BLaER1 treated with 17β-estradiol and CSF1 and Interleukin-3, amounts not matched to agents 10 nM and 100 nM (cell line): ENCODE measurements around the gene CAPZA1.

Experiments
- H3K27ac ChIP-seq, 11 experiments: shearing (Covaris generic); formaldehyde crosslinking; 2 replicates each; pipeline ENCODE4 v1.8.1; 2022
- H3K27me3 ChIP-seq, 11 experiments: shearing (Covaris generic); formaldehyde crosslinking; 2 replicates each; pipeline ENCODE4 v1.8.1; 2022
- H3K36me3 ChIP-seq, 11 experiments: shearing (Covaris generic); formaldehyde crosslinking; 2 replicates each; pipeline ENCODE4 v1.8.1; 2022
- H3K4me1 ChIP-seq, 10 experiments: shearing (Covaris generic); formaldehyde crosslinking; 2 replicates each; pipeline ENCODE4 v1.8.1; 2022
- H3K4me2 ChIP-seq, 11 experiments: shearing (Covaris generic); formaldehyde crosslinking; 2 replicates each; pipeline ENCODE4 v1.8.1; 2022
- H3K4me3 ChIP-seq, 10 experiments: shearing (Covaris generic); formaldehyde crosslinking; 2 replicates each; pipeline ENCODE4 v1.8.1; 2022
- H3K9ac ChIP-seq, 11 experiments: shearing (Covaris generic); formaldehyde crosslinking; 2 replicates each; pipeline ENCODE4 v1.8.1; 2022
- H3K9me3 ChIP-seq, 11 experiments: shearing (Covaris generic); formaldehyde crosslinking; replicated peaks in 1 of 11; 2 replicates each; pipeline ENCODE4 v1.8.1; 2022
- H4K20me1 ChIP-seq, 11 experiments: shearing (Covaris generic); formaldehyde crosslinking; 2 replicates each; pipeline ENCODE4 v1.8.1; 2022
- Cebpa-rat ChIP-seq, 11 experiments: shearing (Covaris generic); IDR thresholded peaks; 2 replicates each; pipeline ENCODE4 v1.8.1; 2022

The CAPZA1 gene

GRCh38 chr1:112676543-112676942, 56.9 kb downstream of the CAPZA1 start:
- Histone ChIP-seq H3K27ac (no peak overlapping the region), H3K9me3 (0 out of 22 replicates have a peak, but pooled peaks cover 0 to 5% (median 0%) of the 10 kb centered on the region in 11 experiments), H3K27me3 (no peaks in the 10 kb centered on the region), H3K4me1 (peaks cover 32 to 44% (median 37%) of the 10 kb centered on the region in 10 experiments), H3K9ac (no peak overlapping the region), H3K4me3 (peak overlapping the region in 1 of 10 experiments; percentile 87; a peak in 1 of 20 replicates), H3K36me3 (peaks cover 8 to 26% (median 14%) of the 10 kb centered on the region in 11 experiments; a peak in 21 of 22 replicates), H4K20me1 (peaks cover 0 to 27% (median 8%) of the 10 kb centered on the region in 11 experiments; a peak in 8 of 22 replicates), H3K4me2 (peak overlapping the region; percentile 75 to 97 (median 92))
- TF ChIP-seq Cebpa-rat (IDR thresholded peaks at IDR 0.05): no peak

- Histone ChIP-seq H4K20me1 (peaks cover 0 to 18% (median 7%) of the 10 kb centered on the region in 11 experiments; a peak in 8 of 22 replicates), H3K9ac (no peak overlapping the region), H3K4me3 (no peak overlapping the region), H3K36me3 (peaks cover 0 to 16% (median 5%) of the 10 kb centered on the region in 11 experiments; a peak in 14 of 22 replicates), H3K4me1 (peaks cover 28 to 42% (median 35%) of the 10 kb centered on the region in 10 experiments), H3K9me3 (0 out of 22 replicates have a peak, but pooled peaks cover 0 to 5% (median 0%) of the 10 kb centered on the region in 11 experiments), H3K27me3 (no peaks in the 10 kb centered on the region), H3K4me2 (peak overlapping the region in 5 of 11 experiments; percentile 30 to 97 (median 92); a peak in 5 of 22 replicates), H3K27ac (no peak overlapping the region)
- TF ChIP-seq Cebpa-rat (IDR thresholded peaks at IDR 0.05): no peak
These were observed 57.9 kb downstream of the CAPZA1 start for GRCh38 chr1:112677501-112677900.

GRCh38 chr1:112678605-112679004, 59.0 kb downstream of the CAPZA1 start:
- H3K27me3 ChIP-seq: no peaks in the 10 kb centered on the region
- H3K4me1 ChIP-seq: peaks cover 17 to 32% (median 25%) of the 10 kb centered on the region in 10 experiments
- H3K4me2 ChIP-seq: no peak overlapping the region
- peaks cover 0 to 8% (median 4%) of the 10 kb centered on the region in 11 experiments; a peak in 7 of 22 replicates for H4K20me1 ChIP-seq
- H3K4me3 ChIP-seq: no peak overlapping the region
- H3K9me3 ChIP-seq: 0 out of 22 replicates have a peak, but pooled peaks cover 0 to 5% (median 0%) of the 10 kb centered on the region in 11 experiments
- TF ChIP-seq Cebpa-rat (IDR thresholded peaks at IDR 0.05): no peak
- H3K27ac ChIP-seq: no peak overlapping the region
- no peak overlapping the region for H3K9ac ChIP-seq
- peaks cover 0 to 16% (median 4%) of the 10 kb centered on the region in 11 experiments; a peak in 11 of 22 replicates for H3K36me3 ChIP-seq

GRCh38 chr1:112685913-112686312, 66.3 kb downstream of the CAPZA1 start:
- Histone ChIP-seq H3K9me3 (0 out of 22 replicates have a peak, but pooled peaks cover 0 to 3% (median 0%) of the 10 kb centered on the region in 11 experiments), H3K4me2 (peak overlapping the region in 8 of 11 experiments; percentile 4 to 26 (median 20); a peak in 6 of 22 replicates), H3K36me3 (peaks cover 9 to 54% (median 31%) of the 10 kb centered on the region in 11 experiments; a peak in 21 of 22 replicates), H3K4me1 (peaks cover 0 to 12% (median 9%) of the 10 kb centered on the region in 10 experiments; a peak in 13 of 20 replicates), H3K27me3 (no peaks in the 10 kb centered on the region), H3K27ac (no peak overlapping the region), H3K9ac (no peak overlapping the region), H4K20me1 (peaks cover 0 to 30% (median 12%) of the 10 kb centered on the region in 11 experiments; a peak in 11 of 22 replicates), H3K4me3 (no peak overlapping the region)
- TF ChIP-seq Cebpa-rat (IDR thresholded peaks at IDR 0.05): no peak

GRCh38 chr1:112686417-112686816, 66.8 kb downstream of the CAPZA1 start:
- H3K4me3 ChIP-seq: no peak overlapping the region
- H3K9me3 ChIP-seq: no peaks in the 10 kb centered on the region
- peaks cover 11 to 59% (median 33%) of the 10 kb centered on the region in 11 experiments; a peak in 21 of 22 replicates for H3K36me3 ChIP-seq
- peaks cover 0 to 30% (median 12%) of the 10 kb centered on the region in 11 experiments; a peak in 11 of 22 replicates for H4K20me1 ChIP-seq
- no peak overlapping the region for H3K9ac ChIP-seq
- H3K27me3 ChIP-seq: no peaks in the 10 kb centered on the region
- peaks cover 0 to 12% (median 9%) of the 10 kb centered on the region in 10 experiments; a peak in 13 of 20 replicates for H3K4me1 ChIP-seq
- no peak overlapping the region for H3K27ac ChIP-seq
- no peak for TF ChIP-seq Cebpa-rat (IDR thresholded peaks at IDR 0.05)
- H3K4me2 ChIP-seq: peak overlapping the region in 8 of 11 experiments; percentile 4 to 26 (median 20); a peak in 6 of 22 replicates

- no peak for TF ChIP-seq Cebpa-rat (IDR thresholded peaks at IDR 0.05)
- H3K4me2 ChIP-seq: 0 out of 22 replicates have a peak overlapping the region, but pooled peaks of 1 of the 11 experiments have one; percentile 26
- no peak overlapping the region for H3K27ac ChIP-seq
These were observed 67.2 kb downstream of the CAPZA1 start for GRCh38 chr1:112686835-112687234.

GRCh38 chr1:112687361-112687760, 67.7 kb downstream of the CAPZA1 start:
- no peaks in the 10 kb centered on the region for H3K9me3 ChIP-seq
- H3K4me3 ChIP-seq: no peak overlapping the region
- no peak overlapping the region for H3K4me2 ChIP-seq
- H3K27me3 ChIP-seq: no peaks in the 10 kb centered on the region
- peaks cover 20 to 69% (median 42%) of the 10 kb centered on the region in 11 experiments; a peak in 21 of 22 replicates for H3K36me3 ChIP-seq
- TF ChIP-seq Cebpa-rat (IDR thresholded peaks at IDR 0.05): no peak
- no peak overlapping the region for H3K27ac ChIP-seq
- H3K9ac ChIP-seq: no peak overlapping the region
- peaks cover 0 to 12% (median 9%) of the 10 kb centered on the region in 10 experiments; a peak in 13 of 20 replicates for H3K4me1 ChIP-seq
- H4K20me1 ChIP-seq: peaks cover 0 to 30% (median 12%) of the 10 kb centered on the region in 11 experiments; a peak in 11 of 22 replicates

More at GRCh38 chr1:112686835-112687234, 67.2 kb downstream of the CAPZA1 start:
- H3K27me3 ChIP-seq: no peaks in the 10 kb centered on the region
- H3K9ac ChIP-seq: no peak overlapping the region
- peaks cover 0 to 30% (median 12%) of the 10 kb centered on the region in 11 experiments; a peak in 11 of 22 replicates for H4K20me1 ChIP-seq
- no peak overlapping the region for H3K4me3 ChIP-seq
- peaks cover 0 to 12% (median 9%) of the 10 kb centered on the region in 10 experiments; a peak in 13 of 20 replicates for H3K4me1 ChIP-seq
- peaks cover 15 to 63% (median 37%) of the 10 kb centered on the region in 11 experiments; a peak in 21 of 22 replicates for H3K36me3 ChIP-seq
- no peaks in the 10 kb centered on the region for H3K9me3 ChIP-seq

GRCh38 chr1:112687785-112688496, 68.3 kb downstream of the CAPZA1 start:
- TF ChIP-seq Cebpa-rat (IDR thresholded peaks at IDR 0.05): no peak
- peaks cover 0 to 12% (median 9%) of the 10 kb centered on the region in 10 experiments; a peak in 13 of 20 replicates for H3K4me1 ChIP-seq
- no peak overlapping the region for H3K4me2 ChIP-seq
- H3K9ac ChIP-seq: no peak overlapping the region
- no peak overlapping the region for H3K4me3 ChIP-seq
- peaks cover 0 to 30% (median 12%) of the 10 kb centered on the region in 11 experiments; a peak in 11 of 22 replicates for H4K20me1 ChIP-seq
- no peaks in the 10 kb centered on the region for H3K9me3 ChIP-seq
- H3K27me3 ChIP-seq: no peaks in the 10 kb centered on the region
- no peak overlapping the region; a peak in 1 of 22 replicates for H3K27ac ChIP-seq
- H3K36me3 ChIP-seq: peaks cover 25 to 71% (median 48%) of the 10 kb centered on the region in 11 experiments
